ENCODE measurements around the gene MAPRE3.

The MAPRE3 gene

DNA sequence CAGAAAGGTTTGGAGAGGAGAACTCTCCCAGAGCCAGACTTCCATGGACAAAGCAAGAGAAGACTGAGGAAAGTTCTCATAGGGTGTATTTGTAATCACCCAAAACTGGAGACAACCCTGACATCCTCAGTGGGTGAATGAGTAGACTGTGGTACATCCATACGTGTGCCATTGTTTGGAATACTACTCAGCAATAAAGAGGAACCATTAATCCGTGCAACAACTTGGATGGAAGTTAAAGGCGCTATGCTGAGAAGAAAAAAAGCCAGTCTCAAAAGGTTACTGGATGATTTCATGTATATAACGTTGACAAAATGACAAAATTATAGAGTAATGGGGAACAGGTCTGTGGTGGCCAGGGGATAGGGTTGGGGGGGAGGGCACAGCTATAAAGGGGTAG is 38.2 kb downstream of the MAPRE3 start:
- Histone ChIP-seq H3K4me3 (replicated peaks; ENCODE audit: low read depth, low read length) (no peak overlapping the region), H3K27me3 (replicated peaks; ENCODE audit: control insufficient read depth, insufficient read depth, low read length) (no peaks in the 10 kb centered on the region), H3K36me3 (ENCODE audit: control insufficient read depth, insufficient read depth, low read length) (no peaks in the 10 kb centered on the region)
- no peak for DNase-seq (ENCODE audit: extremely low read depth, insufficient read length)
- TF ChIP-seq, protein P1, sequence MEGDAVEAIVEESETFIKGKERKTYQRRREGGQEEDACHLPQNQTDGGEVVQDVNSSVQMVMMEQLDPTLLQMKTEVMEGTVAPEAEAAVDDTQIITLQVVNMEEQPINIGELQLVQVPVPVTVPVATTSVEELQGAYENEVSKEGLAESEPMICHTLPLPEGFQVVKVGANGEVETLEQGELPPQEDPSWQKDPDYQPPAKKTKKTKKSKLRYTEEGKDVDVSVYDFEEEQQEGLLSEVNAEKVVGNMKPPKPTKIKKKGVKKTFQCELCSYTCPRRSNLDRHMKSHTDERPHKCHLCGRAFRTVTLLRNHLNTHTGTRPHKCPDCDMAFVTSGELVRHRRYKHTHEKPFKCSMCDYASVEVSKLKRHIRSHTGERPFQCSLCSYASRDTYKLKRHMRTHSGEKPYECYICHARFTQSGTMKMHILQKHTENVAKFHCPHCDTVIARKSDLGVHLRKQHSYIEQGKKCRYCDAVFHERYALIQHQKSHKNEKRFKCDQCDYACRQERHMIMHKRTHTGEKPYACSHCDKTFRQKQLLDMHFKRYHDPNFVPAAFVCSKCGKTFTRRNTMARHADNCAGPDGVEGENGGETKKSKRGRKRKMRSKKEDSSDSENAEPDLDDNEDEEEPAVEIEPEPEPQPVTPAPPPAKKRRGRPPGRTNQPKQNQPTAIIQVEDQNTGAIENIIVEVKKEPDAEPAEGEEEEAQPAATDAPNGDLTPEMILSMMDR (IDR thresholded peaks at IDR 0.05; ENCODE audit: insufficient read depth, low read length, poor library complexity, severe bottlenecking) = no peak

DNA sequence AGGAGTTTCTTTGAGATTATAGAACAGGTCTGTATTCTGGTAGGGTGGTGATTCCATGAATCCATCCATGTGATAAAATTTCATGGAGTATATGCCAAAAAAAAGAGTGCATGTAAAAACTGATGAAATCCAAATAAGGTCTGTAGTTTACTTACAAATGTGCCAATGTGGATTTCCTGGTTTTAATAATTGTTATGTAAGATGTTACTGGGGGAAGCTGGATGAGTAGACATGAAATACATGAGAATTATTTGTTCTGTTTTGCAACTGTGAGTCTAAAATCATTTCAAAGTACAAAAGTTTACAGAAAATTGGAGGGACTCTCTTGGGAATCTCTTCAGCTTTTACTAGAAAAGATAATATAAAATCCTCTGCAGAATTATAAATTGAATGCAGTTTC is 38.6 kb downstream of the MAPRE3 start:
- no peaks in the 10 kb centered on the region for H3K36me3 ChIP-seq (ENCODE audit: control insufficient read depth, insufficient read depth, low read length)
- H3K27me3 ChIP-seq (replicated peaks; ENCODE audit: control insufficient read depth, insufficient read depth, low read length) = no peaks in the 10 kb centered on the region
- DNase-seq (ENCODE audit: extremely low read depth, insufficient read length) = no peak
- no peak overlapping the region for H3K4me3 ChIP-seq (replicated peaks; ENCODE audit: low read depth, low read length)
- TF ChIP-seq, protein P1 (IDR thresholded peaks at IDR 0.05; ENCODE audit: insufficient read depth, low read length, poor library complexity, severe bottlenecking) = no peak

DNA sequence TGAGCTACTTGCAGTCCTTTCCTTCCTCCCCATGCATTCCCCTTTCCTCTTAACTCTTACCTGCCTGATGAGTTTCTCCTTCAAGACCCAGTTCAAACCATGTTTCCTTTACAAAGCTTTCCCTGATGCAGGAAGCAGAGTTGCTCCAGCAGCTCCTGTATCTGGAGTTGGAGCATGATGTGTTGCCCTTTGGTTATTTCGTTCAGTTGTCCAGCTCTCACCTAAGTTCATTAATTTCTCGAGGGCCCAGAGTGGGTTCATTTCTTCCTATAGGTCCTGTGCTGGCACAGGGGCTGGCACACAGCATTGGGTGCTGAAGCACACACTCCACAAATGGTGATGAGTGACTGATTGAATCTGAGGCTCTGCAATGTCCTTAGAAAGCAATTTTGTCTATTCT is 39.3 kb downstream of the MAPRE3 start:
- Histone ChIP-seq H3K36me3 (ENCODE audit: control insufficient read depth, insufficient read depth, low read length) (no peaks in the 10 kb centered on the region), H3K27me3 (replicated peaks; ENCODE audit: control insufficient read depth, insufficient read depth, low read length) (no peaks in the 10 kb centered on the region), H3K4me3 (replicated peaks; ENCODE audit: low read depth, low read length) (no peak overlapping the region)
- DNase-seq (ENCODE audit: extremely low read depth, insufficient read length) = no peak
- TF ChIP-seq, protein P1 (IDR thresholded peaks at IDR 0.05; ENCODE audit: insufficient read depth, low read length, poor library complexity, severe bottlenecking) = no peak

DNA sequence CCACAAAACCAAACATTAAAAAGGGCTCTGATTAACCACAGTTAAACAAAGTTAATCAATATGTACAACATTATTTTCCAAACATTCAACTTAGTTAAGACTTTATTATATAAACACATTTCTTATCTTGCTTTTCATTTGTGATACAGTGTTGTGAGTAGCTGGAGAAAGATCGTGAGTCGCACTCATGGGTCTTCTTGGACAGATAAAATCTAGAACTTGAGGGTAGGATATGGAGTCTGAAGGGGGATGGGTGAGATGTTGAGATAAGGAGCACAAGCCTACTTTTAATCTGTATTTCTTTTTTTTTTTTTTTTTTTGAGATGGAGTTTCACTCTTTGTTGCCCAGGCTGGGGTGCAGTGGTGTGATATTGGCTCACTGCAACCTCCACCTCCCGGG is 39.7 kb downstream of the MAPRE3 start:
- TF ChIP-seq, protein P1 (IDR thresholded peaks at IDR 0.05; ENCODE audit: insufficient read depth, low read length, poor library complexity, severe bottlenecking) = no peak
- no peak for DNase-seq (ENCODE audit: extremely low read depth, insufficient read length)
- H3K27me3 ChIP-seq (replicated peaks; ENCODE audit: control insufficient read depth, insufficient read depth, low read length) = no peaks in the 10 kb centered on the region
- no peak overlapping the region for H3K4me3 ChIP-seq (replicated peaks; ENCODE audit: low read depth, low read length)
- H3K36me3 ChIP-seq (ENCODE audit: control insufficient read depth, insufficient read depth, low read length) = no peaks in the 10 kb centered on the region

DNA sequence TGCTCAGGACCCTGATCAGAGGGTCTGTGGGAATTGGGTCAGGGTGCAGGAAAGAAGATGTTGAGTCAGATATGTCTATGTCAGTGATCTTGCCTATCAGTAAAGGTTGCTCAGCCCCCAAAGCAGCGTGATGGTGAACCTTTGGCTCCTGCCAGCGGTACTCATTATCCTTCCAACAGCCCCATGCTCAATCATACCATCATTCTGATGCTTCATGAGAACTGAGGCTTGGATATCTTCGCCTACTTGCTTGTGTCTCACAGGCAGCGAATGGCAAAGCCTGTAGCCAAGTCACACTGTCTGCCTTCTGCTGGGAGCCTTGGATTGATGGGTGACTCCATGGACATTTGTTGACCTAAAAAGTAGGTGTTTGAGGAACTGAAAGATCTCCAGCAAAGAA is 43.3 kb downstream of the MAPRE3 start:
- Histone ChIP-seq H3K36me3 (ENCODE audit: control insufficient read depth, insufficient read depth, low read length) (no peaks in the 10 kb centered on the region), H3K4me3 (replicated peaks; ENCODE audit: low read depth, low read length) (no peak overlapping the region), H3K27me3 (replicated peaks; ENCODE audit: control insufficient read depth, insufficient read depth, low read length) (no peaks in the 10 kb centered on the region)
- TF ChIP-seq, protein P1 (IDR thresholded peaks at IDR 0.05; ENCODE audit: insufficient read depth, low read length, poor library complexity, severe bottlenecking) = no peak
- DNase-seq (ENCODE audit: extremely low read depth, insufficient read length) = no peak

DNA sequence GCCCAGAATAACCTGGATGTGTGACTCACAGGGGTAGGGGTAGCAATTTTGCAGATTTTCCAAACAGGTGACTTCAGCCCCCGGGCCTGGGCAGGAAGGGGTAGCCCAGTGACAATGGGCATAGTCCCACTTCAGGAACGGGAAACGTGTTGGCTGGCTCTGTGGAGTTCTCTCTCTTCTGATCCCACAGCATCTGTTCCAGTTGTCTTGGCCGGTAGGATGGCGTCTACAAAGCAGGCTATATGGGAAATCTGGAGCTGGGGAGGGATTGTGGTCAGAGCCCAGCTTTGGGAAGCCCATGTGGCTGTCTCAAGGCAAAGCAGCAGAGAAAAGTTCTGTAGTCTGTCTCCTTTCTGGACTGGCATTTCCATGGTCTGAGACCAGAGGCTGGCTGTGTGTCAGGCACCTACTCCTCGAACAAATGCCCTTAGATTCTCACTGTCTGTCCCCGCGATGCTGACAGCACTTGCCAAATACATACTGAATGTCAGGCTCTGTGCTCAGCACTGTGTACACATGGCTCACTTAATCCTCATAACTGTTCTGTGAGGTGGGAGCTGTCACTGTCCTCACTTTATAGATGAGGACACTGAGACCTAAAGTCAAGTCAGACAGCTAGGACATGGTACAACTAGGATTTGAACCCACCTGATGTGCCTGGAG is 44.5 kb downstream of the MAPRE3 start:
- H3K36me3 ChIP-seq (ENCODE audit: control insufficient read depth, insufficient read depth, low read length) = no peaks in the 10 kb centered on the region
- DNase-seq (ENCODE audit: extremely low read depth, insufficient read length) = no peak
- no peak overlapping the region for H3K4me3 ChIP-seq (replicated peaks; ENCODE audit: low read depth, low read length)
- TF ChIP-seq, protein P1 (IDR thresholded peaks at IDR 0.05; ENCODE audit: insufficient read depth, low read length, poor library complexity, severe bottlenecking) = no peak
- H3K27me3 ChIP-seq (replicated peaks; ENCODE audit: control insufficient read depth, insufficient read depth, low read length) = no peaks in the 10 kb centered on the region
